Measurements from ENCODE around the gene NME3.

The NME3 gene

DNA sequence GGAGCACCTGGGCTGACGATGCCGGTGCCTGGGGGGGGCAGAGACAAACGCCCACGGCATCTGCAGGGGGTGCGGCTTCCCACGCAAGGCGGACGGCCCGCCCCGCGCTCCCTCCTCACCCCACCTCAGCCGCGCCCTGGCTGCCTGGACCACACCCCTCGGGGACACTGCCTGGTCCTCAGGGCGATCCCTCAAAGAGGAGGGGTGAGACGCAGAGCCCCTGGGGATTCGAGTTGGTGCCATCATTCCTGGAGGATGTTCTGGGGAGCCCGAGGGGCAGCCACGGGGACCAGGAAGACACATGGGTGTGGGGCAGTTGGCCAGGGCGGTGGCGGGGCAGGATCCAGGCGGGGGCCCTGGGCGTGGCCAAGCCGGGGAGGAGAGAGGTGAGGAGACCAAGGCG lies 18.3 kb upstream of the NME3 start:
- no peak overlapping the region for H3K27ac ChIP-seq
- no peak overlapping the region for H3K9ac ChIP-seq
- no peaks in the 10 kb centered on the region for H3K36me3 ChIP-seq (ENCODE audit: control insufficient read depth, insufficient read depth, low read length)
- H2AFZ ChIP-seq: no peak overlapping the region
- TF ChIP-seq CTCF (IDR thresholded peaks at IDR 0.05): no peak
- no peak overlapping the region for H3K4me2 ChIP-seq (ENCODE audit: low read length)
- no peaks in the 10 kb centered on the region for H3K4me1 ChIP-seq
- H3K4me3 ChIP-seq (ENCODE audit: low read depth, low read length): no peak overlapping the region
- H3K79me2 ChIP-seq: peaks cover 21% of the 10 kb centered on the region
- no peaks in the 10 kb centered on the region for H3K9me3 ChIP-seq (ENCODE audit: control insufficient read depth, low read length)
- H3K27me3 ChIP-seq (ENCODE audit: control insufficient read depth, insufficient read depth, low read length): no peaks in the 10 kb centered on the region

- Histone ChIP-seq H3K27ac (no peak overlapping the region), H3K36me3 (ENCODE audit: control insufficient read depth, insufficient read depth, low read length) (no peaks in the 10 kb centered on the region), H3K79me2 (peaks cover 29% of the 10 kb centered on the region), H3K4me3 (ENCODE audit: low read depth, low read length) (no peak overlapping the region), H3K9me3 (ENCODE audit: control insufficient read depth, low read length) (no peaks in the 10 kb centered on the region), H3K4me2 (ENCODE audit: low read length) (no peak overlapping the region), H2AFZ (no peak overlapping the region), H3K9ac (no peak overlapping the region), H3K27me3 (ENCODE audit: control insufficient read depth, insufficient read depth, low read length) (no peaks in the 10 kb centered on the region), H3K4me1 (no peaks in the 10 kb centered on the region)
- TF ChIP-seq CTCF (IDR thresholded peaks at IDR 0.05): no peak
These were observed 17.4 kb upstream of the NME3 start for GRCh38 chr16:1788708-1789100.

GRCh38 chr16:1788095-1788707 lies 16.9 kb upstream of the NME3 start:
- no peak overlapping the region for H3K9ac ChIP-seq
- H3K27me3 ChIP-seq (ENCODE audit: control insufficient read depth, insufficient read depth, low read length): no peaks in the 10 kb centered on the region
- H3K9me3 ChIP-seq (ENCODE audit: control insufficient read depth, low read length): no peaks in the 10 kb centered on the region
- no peaks in the 10 kb centered on the region for H3K36me3 ChIP-seq (ENCODE audit: control insufficient read depth, insufficient read depth, low read length)
- no peak overlapping the region for H3K27ac ChIP-seq
- H3K4me2 ChIP-seq (ENCODE audit: low read length): no peak overlapping the region
- no peaks in the 10 kb centered on the region for H3K4me1 ChIP-seq
- H3K4me3 ChIP-seq (ENCODE audit: low read depth, low read length): no peak overlapping the region
- no peak for TF ChIP-seq CTCF (IDR thresholded peaks at IDR 0.05)
- peaks cover 29% of the 10 kb centered on the region for H3K79me2 ChIP-seq
- no peak overlapping the region for H2AFZ ChIP-seq

GRCh38 chr16:1787322-1788094 lies 16.2 kb upstream of the NME3 start:
- H3K36me3 ChIP-seq (ENCODE audit: control insufficient read depth, insufficient read depth, low read length): no peaks in the 10 kb centered on the region
- H3K27ac ChIP-seq: no peak overlapping the region
- TF ChIP-seq CTCF (IDR thresholded peaks at IDR 0.05): no peak

DNA sequence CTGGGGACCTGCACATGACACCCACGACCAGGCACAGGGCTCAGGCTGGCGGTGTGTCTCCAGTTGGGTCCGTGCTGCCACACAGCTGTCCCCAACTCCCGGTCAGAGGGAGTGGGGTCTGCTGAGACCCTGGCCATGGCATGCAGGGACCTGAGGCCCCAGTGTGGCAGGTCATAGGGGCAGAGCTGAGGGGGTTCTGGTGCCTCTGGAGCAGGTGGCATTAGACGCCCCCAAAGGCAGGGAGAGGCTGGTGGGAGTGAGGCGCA lies 15.6 kb upstream of the NME3 start:
- Histone ChIP-seq H3K4me3 (ENCODE audit: low read depth, low read length) (no peak overlapping the region), H3K27ac (no peak overlapping the region), H3K4me1 (no peaks in the 10 kb centered on the region), H2AFZ (no peak overlapping the region), H3K27me3 (ENCODE audit: control insufficient read depth, insufficient read depth, low read length) (no peaks in the 10 kb centered on the region), H3K9me3 (ENCODE audit: control insufficient read depth, low read length) (no peaks in the 10 kb centered on the region), H3K36me3 (ENCODE audit: control insufficient read depth, insufficient read depth, low read length) (no peaks in the 10 kb centered on the region), H3K79me2 (peaks cover 29% of the 10 kb centered on the region), H3K9ac (no peak overlapping the region), H3K4me2 (ENCODE audit: low read length) (no peak overlapping the region)
- no peak for TF ChIP-seq CTCF (IDR thresholded peaks at IDR 0.05)

More at GRCh38 chr16:1787322-1788094, 16.2 kb upstream of the NME3 start:
- Histone ChIP-seq H3K9me3 (ENCODE audit: control insufficient read depth, low read length) (no peaks in the 10 kb centered on the region), H3K79me2 (peaks cover 29% of the 10 kb centered on the region), H3K4me1 (no peaks in the 10 kb centered on the region), H3K9ac (no peak overlapping the region), H2AFZ (no peak overlapping the region), H3K27me3 (ENCODE audit: control insufficient read depth, insufficient read depth, low read length) (no peaks in the 10 kb centered on the region), H3K4me3 (ENCODE audit: low read depth, low read length) (no peak overlapping the region), H3K4me2 (ENCODE audit: low read length) (no peak overlapping the region)
